Body of pancreas (tissue), 4 donors: ENCODE results near the gene PREX1.

Source experiments
- POLR2A ChIP-seq, 3 donors: fragments of 450-650 bp; IDR thresholded peaks; one replicate each; pipeline ENCODE4 v1.6.1; 2016; ENCODE audit warnings: antibody characterized with exemption in 3 of 3, mild to moderate bottlenecking in 2 of 3
- TF ChIP-seq, protein P1 (sequence below), 7 experiments: fragments of 450-650 bp in 4 of 7; fragments of 200-600 bp in 3 of 7; sonication (generic) in 3 of 7; IDR thresholded peaks; one replicate each; pipeline ENCODE4 v1.5.1; 2016 to 2019; ENCODE audit warnings: antibody characterized with exemption in 7 of 7

GRCh38 chr20:48763216-48763914 lies 64.4 kb downstream of the PREX1 start:
- TF ChIP-seq, protein P1, sequence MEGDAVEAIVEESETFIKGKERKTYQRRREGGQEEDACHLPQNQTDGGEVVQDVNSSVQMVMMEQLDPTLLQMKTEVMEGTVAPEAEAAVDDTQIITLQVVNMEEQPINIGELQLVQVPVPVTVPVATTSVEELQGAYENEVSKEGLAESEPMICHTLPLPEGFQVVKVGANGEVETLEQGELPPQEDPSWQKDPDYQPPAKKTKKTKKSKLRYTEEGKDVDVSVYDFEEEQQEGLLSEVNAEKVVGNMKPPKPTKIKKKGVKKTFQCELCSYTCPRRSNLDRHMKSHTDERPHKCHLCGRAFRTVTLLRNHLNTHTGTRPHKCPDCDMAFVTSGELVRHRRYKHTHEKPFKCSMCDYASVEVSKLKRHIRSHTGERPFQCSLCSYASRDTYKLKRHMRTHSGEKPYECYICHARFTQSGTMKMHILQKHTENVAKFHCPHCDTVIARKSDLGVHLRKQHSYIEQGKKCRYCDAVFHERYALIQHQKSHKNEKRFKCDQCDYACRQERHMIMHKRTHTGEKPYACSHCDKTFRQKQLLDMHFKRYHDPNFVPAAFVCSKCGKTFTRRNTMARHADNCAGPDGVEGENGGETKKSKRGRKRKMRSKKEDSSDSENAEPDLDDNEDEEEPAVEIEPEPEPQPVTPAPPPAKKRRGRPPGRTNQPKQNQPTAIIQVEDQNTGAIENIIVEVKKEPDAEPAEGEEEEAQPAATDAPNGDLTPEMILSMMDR (IDR thresholded peaks at IDR 0.05), result no peak
- TF ChIP-seq POLR2A (IDR thresholded peaks at IDR 0.05), result no peak
